Amniotic stem cell (primary cell): ENCODE results near the gene SPSB1.

ENCODE experiments used
- DNase-seq: peaks from one replicate; lab custom pipeline; 2025; lab: John Stamatoyannopoulos, UW

The SPSB1 gene

DNA sequence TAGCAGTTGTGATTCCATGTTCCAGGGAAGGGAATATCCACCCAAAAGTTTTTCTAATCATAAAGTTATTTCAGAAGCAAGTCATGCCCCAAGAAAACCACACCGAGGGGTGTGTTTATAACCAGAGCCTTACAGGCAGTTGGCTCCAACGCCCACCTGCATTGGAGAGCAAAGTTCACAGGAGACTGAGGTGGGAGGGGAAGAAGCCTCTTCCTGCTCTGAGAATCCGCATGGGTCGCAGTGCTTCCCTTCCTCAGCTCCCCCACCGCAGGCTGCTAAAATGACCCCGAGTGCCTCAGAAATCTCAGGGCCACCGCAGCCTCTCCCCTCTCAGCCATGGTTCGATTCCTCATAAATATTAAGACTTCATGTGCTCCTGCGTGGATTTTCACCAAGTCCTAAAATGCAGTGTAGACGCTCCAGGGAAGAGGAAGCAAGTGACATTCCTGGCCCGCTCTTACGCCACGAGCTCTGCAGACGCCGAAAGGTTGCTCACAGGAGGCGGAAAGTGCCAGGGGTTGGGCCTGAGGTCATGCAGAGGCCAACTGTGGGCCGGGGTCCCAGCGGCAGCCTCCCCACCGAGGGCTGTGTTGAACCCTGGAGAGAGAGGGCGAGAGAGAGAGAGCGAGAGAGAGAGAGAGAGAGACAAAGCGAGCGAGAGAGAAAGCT lies 13.4 kb upstream of the SPSB1 start:
- no peak for DNase-seq

DNA sequence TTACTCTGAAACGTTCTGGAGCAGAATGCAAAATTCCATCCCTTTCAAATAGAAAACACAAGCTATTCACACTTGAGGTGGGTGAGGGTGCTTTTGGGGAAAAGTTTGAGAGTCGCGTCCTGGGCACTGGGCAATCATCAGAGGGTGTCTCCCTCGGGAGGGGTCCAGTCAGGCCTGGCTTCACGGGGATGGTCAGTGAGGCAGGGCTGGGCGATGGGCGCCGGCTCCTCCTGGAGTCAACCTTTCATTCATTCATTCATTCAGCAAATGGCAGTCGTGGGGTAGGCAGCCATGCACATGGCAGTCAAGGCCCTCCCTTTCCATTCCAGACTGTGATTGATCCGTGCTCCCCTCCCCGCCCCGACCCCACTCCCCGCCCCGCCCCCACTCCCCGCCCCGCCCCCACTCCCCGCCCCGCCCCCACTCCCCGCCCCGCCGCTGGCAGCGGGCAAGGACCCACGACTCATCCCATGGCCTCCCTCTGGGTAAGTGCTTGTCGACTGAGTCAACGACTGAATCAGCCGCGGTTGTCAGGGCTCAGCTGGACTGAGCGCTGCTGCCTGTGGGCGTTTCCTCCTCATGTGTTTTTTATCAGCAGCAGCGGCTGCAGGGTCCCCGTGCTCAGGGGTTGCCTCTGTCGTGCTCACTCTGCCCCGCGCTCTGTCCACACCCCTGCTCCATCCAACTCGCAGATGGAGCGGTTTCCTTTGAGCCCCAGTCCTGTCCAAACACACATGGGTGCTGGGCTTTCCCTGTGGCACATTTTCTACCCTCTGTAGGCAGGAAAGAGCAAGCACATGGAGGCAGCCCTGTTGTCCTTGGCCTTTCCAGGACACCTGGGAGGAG lies 12.5 kb upstream of the SPSB1 start:
- DNase-seq, result peak; percentile 88

DNA sequence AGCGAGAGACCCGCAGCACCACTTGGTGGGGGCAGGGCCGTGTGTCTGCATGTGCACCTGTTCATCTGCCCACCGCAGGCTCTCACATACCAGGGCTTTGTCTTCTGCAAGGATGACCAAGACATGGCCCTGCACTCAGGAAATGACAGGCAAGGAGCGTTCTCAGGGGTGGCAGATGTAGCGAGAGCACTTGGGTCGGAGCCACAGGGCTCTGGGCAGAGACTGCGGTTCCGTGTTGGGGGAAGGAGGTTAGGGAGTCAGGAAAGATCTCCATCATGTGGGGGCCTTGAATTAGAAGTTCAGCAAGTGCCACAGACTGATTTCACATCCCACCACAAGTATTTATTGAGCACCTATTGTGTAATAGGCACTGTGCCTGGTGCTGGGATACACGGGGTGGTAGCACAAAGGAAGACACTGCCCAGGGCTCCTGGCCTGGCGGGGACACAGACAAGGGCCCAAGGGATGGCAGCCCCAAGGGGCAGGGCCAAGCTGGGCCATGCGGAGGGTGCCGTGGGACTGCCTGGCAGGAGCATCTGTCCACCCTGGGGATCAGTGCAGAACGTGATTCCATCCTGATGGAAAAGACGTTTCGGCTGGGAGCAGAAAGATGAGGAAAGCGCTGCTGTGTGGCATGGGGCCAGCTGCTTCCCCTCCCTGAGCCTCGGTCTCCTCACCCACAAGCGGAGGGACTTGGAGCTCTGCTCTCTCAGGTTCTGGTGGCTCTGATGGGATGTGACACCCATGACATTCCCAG lies 11.4 kb upstream of the SPSB1 start:
- no peak for DNase-seq

DNA sequence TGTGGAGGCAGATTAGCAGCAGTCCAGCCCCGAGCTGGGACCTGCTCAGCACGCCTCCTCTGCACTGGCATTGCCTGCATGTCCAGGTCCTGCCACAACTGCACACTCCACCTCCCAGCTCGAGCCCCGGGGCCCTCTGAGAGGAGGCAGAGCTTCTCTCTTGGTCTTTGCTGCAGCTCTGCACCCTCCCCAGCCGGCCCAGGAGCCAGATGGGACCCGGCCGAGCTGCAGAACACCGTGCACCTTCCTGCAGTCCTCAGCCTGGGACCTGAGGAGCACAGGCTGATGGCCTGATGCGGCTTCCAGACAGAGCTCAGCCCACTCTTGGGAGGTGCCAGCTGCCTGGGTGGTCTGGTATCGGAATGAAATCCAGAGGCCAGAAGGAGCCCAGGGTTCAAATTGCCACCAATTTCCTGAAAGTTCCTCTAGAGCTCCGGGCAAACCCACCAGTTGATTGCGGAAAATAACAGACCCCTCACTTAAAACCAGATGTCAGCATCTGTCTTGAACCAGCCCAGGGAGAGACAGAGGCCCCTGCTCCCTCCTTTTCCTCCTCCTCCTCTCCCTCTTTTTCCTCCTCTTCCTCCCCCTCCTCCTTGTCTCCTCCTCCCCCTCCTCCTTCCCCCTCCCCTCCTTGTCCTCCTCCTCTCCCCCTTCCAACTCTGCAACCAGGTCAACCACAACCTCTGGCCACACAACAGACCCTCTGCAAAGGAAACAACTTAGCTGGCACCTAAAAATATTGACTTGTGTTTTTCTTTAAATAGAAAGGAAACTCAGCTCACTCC lies 10.6 kb upstream of the SPSB1 start:
- no peak for DNase-seq

DNA sequence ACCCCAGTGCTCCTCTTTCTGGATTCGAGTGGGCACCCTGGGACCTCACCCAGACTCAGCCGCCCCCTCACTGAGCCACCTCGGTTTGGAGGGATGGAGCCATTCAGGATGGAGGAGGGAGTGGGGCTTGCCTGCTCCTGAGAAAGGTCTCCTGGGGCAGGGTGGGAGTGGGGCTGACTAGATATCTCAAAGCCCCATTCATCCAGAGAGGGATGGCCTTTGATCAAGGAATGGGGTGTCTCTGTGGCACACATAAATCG lies 10.1 kb upstream of the SPSB1 start:
- DNase-seq, result no peak

DNA sequence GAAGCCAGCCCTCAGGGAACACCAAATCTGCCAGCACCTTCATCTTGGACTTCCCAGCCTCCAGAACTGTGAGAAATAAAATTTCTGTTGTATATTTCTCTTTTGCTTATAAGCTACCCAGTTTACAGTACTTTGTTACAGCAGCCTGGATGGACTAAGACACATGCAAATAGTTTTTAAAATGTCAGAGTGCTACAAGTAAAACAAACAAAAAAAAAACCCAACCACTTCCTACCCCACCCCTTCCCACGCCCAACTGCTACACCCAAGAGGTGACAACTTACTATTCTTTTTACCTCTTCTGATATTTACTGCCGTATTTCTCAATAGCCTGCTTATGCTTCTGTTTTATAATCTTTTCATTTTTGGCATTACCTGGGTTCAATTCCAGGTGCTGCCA lies 8.6 kb upstream of the SPSB1 start:
- DNase-seq, result no peak

DNA sequence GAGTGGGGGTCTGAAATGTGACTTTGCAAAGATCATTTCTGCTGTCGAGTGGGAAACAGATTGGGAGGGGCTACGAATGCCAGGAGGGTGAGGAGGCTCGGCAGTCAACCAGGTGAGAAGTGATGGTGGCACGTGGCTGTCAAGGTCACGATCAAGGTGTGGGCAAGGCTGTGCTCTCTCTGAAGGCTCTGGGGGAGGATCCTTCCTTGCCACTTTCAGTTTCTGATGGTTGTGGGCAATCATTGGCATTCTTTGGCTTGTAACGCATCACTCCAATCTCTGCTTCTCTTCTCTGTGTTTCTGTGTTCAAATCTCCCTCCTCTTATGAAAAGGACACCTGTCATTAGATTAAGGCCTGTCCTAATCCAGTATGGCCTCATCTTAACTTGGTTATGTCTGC lies 6.1 kb upstream of the SPSB1 start:
- DNase-seq, result no peak

DNA sequence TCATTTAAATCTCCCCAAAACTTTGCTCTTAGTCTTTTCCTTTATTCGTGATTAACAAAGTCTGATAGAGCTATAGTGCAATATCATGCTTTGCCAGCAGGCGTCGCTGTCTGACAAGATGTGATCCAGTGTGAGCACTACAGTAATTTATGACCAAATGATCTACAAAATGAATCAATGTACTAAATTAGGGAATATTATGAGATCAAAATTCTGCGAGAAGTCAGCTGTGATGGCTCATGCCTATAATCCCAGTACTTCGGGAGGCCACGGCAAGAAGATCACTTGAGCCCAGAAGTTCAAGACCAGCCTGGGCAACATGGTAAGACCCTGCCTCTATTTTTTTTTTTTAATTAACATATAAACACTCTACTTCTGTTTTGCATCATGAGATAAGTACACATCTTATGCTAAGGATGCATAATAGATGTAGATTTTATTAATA lies 3.6 kb upstream of the SPSB1 start:
- no peak for DNase-seq

DNA sequence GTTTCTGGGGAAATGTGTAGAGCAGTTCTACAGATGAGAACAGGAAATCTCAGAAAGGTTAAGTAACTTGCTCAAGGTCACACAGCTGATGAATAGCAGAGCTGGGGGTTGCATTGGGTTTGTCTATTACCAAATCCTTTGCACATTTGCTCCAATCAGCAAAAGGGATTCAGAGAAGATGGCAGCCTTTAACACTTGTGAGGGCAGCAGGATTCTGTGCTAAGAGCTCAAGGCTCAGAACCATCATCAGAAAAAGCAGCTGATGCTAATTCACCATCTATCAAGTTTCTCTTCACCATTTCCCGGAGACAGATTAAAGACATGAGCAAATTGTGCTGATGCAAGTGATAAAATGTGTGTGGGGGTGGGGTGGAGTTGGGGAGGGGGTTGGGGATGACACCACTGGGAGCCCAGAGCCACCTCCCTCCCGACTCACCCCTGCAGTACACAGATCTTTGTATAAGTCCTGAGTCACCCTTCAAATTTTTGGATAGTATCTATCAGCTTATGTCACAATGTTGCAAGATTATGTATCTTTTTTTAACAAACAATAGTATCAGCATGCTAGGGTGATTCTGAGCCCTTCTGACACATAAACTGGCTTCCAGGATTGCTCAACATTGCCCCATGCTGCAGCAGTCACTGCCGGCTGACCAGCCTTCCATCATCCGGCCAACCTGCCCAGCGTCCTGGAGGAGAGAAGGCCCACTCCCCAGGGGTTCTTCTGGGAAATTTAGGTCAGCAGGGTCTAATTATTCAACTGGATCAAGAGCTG lies 2.8 kb upstream of the SPSB1 start:
- peak; percentile 44 for DNase-seq

DNA sequence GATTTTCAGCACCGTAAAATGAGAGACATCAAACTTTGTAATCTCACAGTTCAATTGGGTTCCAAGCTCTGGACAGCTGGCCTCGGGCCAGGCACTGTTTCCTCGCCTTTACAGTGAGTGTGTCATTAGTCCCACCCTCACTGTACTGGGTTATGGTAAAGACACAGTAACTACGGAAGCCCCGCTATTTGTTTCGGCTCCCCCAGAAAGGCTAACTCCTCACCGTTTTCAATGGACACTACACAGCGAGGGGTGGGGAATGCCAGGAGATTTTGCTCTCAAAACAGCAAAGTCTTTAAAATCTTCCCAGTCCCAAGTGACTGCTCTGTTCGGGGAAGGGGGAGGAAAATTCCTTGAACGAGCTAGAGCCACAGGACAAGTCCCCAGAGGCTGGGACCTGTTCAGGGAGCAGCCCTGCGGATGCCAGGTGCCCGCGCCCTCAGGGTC lies 757 bp upstream of the SPSB1 start:
- no peak for DNase-seq

DNA sequence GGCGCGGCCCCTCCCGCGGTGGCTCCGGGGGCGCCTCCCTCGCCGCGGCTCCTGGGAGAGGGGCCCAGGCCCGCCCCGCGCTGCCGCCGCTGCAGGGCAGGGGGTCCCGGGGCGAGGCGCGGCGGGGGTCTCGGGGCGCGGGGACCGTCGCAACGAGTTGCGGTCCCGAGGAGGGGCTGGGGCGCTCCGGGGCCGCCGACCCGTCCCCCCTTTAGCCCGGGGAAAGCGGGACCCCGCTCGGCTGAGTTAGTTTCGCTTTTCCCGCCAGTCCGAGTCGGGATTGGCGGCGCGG lies 493 bp downstream of the SPSB1 start:
- no peak for DNase-seq

DNA sequence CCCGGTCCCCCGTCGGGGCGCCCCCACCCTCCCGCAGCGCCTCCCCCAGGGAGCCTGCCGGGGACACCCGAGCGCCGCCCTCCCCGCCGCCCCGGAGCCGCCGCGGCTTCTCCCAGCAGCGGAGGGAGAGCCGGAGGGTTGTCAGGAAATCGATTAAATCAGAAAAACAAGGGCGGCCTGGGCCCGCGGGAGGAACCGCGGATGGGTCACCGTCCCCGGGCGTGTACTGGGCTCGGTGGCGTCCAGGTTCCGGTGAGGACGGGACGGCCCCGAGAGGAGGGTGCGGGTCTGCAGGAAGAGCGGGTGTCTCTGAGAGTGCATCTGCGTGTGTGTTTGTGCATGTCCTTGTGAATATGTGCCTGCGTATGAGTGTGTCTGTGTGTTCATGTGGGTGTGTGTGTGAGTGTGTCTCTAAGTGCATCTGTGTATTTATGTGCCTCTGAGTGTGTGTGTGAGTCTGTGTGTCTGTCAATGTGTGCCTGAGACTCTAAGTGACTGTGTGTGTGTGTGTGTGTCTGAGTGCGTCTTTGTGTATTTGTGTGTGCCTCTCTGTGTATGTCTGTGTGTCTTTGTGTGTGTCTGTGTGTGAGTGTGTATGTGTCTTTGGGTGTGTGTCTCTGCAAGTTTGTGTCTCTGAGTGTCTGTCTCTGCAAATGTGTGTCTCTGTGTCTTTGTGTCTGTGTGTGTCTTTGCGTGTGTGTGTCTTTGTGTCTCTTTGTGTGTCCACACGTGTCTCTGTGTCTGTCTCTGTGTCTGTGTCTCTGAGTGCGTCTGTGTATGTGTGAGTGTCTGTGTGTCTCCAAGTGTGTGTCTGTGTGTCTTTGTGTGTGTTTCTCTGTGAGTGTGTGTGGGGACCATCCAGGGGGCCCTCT lies 1.1 kb downstream of the SPSB1 start:
- DNase-seq, result no peak

DNA sequence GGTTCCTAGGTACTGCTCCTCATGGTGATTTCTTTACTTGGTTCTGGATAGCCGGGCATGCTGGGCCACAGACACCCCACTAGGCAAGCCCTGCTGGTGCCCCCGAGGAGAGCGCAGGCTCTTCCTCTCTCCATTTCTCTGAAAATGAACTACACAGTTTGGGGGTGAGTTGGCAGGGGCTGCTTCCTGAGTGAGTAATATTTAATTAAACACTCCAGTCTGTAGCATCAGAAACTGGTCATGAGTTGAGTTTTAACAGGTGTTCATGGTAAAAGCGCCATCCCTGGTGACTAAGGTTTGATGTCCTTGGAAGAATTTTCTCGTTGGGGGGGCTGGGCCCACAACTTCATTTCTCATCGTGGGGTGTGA lies 1.7 kb downstream of the SPSB1 start:
- DNase-seq, result peak; percentile 57

DNA sequence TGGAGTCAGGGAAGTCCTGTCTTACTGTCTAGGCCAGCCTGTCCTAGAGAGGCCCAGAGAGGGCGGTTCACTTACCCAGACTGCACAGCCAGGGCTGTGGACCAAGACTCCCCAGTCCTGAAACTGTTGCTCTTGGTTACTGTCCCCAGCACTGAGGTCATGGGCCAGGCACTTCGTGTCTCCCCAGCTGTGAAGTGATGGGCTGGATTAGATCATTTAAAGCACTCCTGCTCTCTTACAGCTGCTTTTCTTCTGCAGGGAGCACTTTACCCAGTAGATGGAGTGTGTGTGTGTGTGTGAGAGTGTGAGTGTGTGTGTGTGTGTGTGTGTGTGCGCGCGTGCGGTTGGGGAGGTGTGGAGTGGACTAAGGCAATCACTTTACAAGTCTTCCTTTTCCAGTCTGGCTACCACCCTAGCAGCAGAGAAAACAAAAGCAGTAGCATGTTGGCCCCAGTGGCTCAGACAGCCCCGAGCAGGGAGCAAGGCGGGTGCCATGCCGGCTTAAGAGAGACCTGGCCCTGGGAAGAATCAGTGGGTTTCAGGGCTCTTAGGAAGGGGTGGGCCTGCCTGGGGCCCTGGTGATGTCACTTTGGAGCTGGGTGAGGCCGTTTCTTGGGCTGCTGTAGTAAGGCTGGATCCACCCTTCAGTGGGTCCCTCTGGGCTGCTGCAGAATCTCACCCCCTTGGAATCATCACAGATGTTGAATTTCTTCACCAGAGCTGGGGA lies 2.4 kb downstream of the SPSB1 start:
- no peak for DNase-seq

DNA sequence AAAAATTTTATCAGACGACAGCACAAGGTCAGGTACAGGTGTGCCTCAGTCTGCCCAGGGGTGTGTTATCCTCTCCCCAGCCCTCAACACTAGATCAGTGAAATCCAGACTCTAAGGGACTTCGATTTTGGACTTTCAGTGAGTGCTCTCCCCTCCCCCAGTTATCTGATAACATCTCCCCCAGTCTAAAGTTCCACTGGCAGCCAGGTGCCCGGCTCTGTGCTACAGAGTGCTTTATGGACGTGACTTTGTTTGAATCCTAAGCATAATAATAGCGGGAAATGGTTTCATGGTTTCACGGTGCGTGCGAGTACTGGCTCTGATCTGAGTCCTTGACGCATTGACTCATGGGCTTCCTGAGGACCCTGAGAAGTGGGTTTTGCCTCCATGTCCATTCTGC lies 3.2 kb downstream of the SPSB1 start:
- DNase-seq, result no peak

DNA sequence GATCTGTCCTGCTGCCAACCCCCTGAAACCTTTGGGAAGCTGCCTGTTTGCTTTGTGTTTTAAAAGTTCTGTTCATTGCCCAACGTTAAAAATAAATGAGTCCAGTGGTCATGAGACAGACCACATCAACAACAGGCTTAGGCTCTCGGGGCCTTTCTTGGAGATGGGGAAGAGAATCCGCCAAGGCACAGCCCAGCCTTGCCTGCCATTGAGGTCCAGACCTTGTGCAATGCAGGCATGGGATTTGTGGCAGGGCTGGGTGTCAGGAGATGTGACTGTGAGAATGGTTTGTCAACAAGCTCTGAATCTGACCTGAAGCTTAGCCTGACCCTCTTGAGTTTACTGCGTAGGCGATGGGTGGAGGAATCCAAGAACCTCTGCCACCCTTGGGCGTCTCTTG lies 4.2 kb downstream of the SPSB1 start:
- no peak for DNase-seq

DNA sequence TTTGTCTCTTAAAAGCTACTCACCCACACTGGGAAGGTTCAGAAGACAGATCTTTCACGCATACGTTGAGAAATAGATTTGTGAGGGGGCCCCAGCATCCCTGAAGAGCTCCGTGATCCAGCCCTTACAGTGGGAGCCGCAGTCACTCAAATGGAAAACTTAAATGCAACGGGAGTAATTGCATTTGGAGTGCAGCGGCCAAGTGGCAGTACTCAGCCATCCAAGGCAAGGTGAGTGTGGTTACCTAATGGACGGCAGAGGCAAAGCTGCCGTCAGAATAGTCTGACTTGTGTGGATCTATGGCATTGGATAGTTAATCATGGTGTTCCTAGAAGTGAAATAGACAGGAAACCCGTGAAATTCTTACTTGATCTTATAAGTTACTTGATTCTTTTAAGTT lies 5.1 kb downstream of the SPSB1 start:
- DNase-seq, result no peak

DNA sequence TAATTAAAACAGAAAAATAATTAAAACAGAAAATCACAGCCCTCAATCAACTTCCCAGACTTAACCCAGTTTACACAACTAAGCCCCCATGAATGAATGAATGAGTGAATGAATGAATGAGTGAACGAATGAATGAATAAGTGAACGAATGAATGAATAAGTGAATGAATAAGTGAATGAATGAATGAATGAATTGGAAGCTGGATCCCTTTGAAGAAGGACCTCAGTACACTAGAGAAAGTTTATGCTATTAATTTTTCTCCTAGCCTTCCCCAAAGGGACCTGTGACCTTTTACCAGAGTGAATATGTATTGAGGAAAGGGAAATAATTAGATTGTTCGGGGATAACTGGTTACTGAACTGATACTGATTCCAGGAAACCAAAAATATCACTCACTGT lies 5.6 kb downstream of the SPSB1 start:
- no peak for DNase-seq

DNA sequence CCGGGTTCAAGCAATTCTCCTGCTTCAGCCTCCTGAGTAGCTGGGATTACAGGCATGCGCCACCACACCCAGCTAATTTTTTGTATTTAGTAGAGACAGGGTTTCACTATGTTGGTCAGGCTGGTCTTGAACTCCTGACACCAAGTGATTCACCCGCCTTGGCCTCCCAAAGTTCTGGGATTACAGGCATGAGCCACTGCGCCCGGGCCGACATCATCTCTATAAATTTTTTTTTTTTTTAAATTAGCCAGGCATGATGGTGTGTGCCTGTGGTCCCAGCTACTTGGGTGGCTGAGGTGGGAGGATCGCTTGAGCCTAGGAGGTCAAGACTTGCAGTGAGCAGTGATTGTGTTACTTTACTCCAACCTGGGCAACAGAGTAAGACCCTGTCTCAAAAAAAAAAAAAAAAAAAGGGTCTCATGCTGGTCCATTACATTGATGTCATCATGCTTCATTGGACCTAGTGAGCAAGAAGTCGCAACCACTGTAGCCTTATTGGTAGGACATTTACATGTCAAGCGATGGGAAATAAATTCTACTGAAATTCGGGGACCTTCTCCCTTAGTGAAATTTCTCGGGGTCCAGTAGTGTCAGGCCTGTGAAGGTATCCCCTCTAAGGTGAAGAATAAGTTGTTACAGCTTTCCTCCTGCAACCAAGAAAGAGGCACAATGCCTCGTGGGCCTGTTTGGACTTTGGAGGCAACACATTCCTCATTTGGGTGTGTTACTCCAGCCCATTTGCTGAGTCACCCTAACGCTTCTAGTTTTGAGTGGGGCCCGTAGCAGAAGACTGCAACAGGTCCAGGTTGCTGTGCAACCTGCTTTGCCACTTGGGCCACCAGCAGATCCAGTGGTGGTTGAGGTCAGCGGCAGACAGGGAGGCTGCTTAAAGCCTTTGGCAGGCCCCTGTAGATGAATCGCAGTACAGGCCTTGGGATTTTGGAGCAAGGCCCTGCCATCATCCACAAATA lies 7.2 kb downstream of the SPSB1 start:
- DNase-seq, result peak; percentile 35
